ENCODE data around the gene TBC1D1.

DNA sequence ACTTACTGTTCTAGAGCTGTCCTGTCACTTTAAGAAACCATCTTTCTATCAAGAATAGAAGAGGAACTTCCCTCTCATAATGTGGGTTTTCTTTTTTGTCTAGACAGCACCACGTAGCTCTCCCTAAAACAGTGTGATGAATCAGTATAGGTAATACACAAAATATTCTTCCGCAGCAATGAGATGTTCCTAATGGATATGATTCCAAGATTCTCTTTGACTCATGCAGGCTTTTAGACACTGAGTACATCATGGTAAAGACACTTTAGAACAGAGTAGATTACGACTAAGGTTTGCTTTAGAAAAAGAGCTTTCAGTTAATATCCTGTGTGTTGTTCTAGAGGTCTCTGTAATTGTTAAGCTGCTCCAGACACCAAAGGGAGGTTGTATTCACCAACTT is 139.1 kb downstream of the TBC1D1 start:
- TF ChIP-seq, protein P1, sequence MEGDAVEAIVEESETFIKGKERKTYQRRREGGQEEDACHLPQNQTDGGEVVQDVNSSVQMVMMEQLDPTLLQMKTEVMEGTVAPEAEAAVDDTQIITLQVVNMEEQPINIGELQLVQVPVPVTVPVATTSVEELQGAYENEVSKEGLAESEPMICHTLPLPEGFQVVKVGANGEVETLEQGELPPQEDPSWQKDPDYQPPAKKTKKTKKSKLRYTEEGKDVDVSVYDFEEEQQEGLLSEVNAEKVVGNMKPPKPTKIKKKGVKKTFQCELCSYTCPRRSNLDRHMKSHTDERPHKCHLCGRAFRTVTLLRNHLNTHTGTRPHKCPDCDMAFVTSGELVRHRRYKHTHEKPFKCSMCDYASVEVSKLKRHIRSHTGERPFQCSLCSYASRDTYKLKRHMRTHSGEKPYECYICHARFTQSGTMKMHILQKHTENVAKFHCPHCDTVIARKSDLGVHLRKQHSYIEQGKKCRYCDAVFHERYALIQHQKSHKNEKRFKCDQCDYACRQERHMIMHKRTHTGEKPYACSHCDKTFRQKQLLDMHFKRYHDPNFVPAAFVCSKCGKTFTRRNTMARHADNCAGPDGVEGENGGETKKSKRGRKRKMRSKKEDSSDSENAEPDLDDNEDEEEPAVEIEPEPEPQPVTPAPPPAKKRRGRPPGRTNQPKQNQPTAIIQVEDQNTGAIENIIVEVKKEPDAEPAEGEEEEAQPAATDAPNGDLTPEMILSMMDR (IDR thresholded peaks at IDR 0.05): no peak
- TF ChIP-seq POLR2AphosphoS5 (IDR thresholded peaks at IDR 0.05; ENCODE audit: low read depth, low read length): no peak
- TF ChIP-seq SIN3A (IDR thresholded peaks at IDR 0.05; ENCODE audit: borderline replicate concordance, insufficient read depth, low read depth, low read length): no peak
